Cerebellar cortex (tissue), 1 donor: Measurements from ENCODE around the gene SLF1.

Experiments used
- DNase-seq: peaks from one replicate; pipeline ENCODE4 v3.0.0-alpha.2; 2015; ENCODE audit warnings: low spot score

SLF1 gene

DNA sequence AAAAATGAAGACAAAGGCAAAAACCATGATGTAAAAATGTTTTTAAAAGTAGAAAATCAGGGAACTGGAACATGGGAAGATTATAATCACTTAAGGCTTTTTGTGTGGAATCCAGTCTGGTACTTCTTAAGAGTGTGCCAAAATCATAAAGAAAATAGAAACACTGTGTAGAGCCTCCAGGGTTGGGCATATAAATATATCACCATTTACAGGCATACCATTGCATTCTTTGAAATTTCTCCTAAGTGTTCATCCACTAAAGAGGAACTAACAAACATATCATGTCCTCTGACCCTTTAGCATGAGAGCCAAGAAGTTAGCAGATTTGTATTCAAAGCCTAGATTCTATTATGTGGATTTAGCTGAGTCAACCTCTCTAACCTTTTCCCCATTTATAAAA is 93.3 kb downstream of the SLF1 start:
- no peak for DNase-seq

DNA sequence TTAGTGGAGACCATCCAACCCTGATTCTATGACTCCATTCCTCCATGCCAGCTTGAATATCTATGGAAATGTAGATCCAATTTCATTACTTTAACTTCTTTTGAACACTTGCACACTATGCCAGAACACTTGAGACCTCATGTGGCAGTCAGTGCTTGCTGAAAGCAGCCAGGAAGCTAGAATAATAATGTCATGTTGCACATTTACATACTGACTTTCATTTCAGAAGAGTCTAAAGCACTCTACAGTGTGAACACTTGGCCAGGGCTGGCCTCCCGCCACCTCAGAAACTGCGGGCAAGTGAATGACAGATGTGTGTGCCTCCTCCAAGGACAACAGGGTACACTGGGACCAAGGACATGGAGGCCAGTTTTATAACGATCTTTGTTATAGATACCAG is 97.3 kb downstream of the SLF1 start:
- DNase-seq: no peak

DNA sequence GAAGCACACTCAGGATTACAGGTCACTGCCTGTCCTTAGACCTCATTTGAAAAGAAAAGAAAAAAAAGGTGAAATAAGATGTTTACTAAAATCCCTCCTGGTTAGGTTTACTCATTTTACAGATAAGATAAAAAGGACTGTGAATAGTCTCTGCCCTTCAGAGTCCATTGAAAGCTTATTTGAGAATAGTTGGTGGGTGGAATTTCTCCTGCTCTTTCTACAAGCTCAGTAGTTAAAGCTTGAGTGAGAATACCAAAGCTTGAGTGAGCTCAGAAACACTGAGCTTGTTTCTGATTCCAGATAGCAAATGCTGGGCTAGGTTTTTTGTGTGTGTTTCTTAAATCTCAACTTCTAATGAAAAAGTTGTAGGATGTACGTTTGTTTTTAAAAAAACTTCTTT is 106.7 kb downstream of the SLF1 start:
- no peak for DNase-seq

DNA sequence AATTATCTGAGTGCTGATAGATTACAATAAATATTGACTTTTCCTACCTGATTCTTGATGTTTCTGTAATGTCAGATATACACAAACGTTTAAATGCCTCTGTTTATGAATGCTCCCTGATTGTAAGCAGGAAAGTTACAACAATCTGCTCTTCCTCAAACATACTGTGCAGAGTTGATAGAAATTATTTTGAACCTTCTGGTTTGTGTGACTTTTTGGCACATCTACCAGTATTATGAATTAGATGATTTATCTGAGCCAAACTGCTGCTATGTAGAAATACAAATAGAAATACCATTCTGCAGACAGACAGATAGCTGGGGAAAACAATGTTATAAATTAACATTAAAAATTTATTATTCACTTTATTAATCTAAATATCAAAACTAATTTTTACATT is 113.0 kb downstream of the SLF1 start:
- DNase-seq: peak; percentile 53

DNA sequence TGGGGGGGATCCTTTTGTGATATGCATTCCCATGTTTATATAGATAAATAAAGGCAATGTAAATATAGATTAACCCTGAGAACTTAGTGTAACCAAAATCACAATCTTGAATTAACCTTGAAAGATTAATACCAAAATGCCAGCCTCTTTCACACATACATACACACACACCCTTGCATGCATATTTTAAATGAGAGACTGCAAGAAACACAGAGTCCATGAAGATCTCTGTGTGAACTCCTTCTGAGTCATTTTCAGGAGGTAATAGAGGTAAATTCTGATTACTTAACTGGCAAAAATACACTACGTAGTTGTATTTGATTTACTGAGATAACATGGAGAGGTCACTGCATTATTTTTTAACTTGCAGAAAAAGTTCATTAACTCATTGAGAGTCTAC is 118.0 kb downstream of the SLF1 start:
- DNase-seq: no peak

DNA sequence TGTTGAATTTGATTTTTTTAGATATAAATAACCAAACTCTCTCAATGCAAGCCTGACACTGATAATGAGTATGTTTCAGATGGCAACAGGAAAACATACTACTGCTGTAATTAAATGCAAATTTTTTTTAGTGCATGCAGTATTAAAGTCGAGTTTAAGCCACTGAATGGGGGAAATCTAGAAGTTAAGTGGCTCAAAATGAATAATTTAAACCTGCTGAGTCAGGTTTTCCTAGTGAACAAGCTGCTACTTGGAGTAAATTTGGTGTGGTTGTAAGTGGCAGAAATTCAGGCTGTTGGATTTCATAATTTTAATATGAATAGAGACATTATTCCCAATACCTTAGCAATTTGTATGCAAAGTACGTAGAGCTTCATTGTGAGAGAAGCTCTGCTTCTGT is 121.8 kb downstream of the SLF1 start:
- no peak for DNase-seq

DNA sequence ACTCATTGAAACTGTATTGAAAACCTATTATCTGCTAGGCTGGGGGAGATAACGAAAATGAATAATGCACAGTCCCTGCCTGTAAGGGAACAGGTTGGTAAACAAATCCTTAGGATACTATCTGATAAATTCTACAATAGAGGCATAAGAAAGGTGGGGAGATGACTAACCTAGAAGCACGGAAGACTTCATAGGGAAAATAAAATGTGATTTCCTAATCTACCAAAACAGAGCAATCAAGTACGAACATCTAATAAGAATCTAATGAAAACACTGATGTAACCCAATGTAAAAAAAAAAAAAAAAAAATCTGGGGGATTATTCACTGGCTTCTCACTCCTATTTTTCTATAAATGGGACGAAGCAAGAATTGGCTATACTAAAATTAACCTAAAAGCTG is 124.4 kb downstream of the SLF1 start:
- DNase-seq: no peak

DNA sequence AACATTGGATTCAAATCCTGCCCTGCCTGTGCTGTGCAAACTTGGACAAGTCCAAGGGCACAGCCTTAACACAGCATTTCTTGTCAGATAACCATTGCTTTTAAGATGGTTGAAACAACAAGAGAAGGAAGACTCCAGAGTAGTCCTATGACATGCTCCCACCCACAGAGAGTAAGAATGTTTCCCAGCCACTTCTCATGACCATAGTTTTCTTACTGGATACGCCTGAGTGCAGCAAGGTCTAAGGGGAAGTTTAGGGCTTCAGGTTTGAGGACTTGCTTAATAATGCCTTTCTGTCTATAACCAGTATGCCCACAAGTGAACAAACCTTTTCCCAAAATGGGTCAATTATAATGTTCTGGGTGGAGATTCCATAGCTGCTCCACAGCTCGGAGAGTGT is 126.4 kb downstream of the SLF1 start:
- no peak for DNase-seq

DNA sequence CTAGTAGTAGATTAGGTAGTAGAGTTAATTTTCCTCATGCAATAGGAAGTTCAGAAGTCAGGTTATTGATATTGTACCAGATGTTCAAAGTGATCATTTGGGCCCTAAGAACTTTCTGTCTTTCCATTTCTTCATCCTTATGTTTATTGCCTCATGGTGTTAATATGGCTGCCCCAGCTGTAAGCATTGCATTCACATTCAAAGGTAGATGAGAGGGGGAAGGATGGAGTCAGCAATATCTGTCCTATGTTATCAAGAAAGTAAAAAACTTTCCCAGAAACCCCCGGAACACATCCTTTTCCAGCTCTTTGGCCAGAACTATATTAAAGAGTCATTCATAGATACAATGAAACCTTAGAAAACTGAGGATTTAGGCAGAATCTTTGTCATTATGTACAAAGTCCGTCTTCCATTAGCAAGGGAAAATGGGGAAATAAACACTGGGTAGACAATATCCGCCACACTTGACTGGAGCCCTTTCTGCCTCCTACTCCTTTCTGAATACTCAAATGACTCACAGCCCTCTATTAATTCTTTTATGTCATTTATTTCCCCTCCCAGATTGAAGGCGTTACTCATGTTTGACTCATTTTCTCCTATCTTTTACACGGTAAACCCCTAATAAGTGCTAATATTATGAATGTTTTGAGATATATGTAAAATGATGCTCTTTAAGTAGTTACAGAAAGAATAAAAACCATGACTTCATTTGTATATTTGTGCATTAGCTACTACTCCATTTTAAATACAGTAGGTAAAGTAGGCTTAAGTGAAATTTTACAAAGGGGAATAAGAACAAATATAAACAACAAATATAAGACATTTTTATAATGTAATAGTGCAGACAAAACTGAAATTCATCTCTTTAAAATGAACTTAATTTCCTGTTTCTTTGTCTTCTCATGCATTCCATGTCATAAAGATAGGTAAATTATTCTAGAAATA is 127.6 kb downstream of the SLF1 start:
- no peak for DNase-seq

DNA sequence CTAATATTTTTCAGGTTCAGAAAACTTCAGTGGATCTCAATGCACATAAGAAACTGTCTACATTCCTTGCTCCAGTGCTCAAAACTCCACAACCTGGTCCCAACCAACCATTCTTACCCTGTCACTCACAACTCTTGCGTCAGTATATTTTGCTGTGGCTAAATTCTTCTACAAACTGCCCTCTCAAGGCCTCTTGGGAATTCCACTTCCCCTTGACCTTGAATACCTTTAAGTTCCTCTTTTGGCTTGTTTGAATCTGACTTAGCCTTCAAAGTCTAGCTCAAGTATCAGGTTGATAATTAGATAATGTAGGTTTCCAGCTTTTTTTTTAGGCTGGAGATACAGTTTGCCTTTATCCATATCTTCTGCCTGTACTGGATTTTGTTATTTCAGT is 128.3 kb downstream of the SLF1 start:
- no peak for DNase-seq
